Activated naive CD4-positive, alpha-beta T cell treated with anti-CD3 and anti-CD28 coated beads, Interleukin-2, amount 10 ng/mL, durations not matched to agents 7 days and 5 days (primary cell): Measurements from ENCODE around the gene GRAP2.
"Not testable (repeated sequence)": the region's sequence is repeated elsewhere in the genome, so short reads cannot be mapped to it uniquely, and the experiment has no call there.

Experiments used
- CTCF ChIA-PET: fragments of 350-600 bp; sonication (Branson Sonifier 250); formaldehyde crosslinking; loops from one replicate; lab custom pipeline; 2021; ENCODE audit warnings: antibody characterized with exemption; lab: Charles Lee
- DNase-seq: peaks from one replicate; pipeline ENCODE4 v3.0.0-alpha.2; 2020
- H3K27ac Mint-ChIP-seq: one replicate; pipeline ENCODE4 v1.8.0; 2021; ENCODE audit warnings: mild to moderate bottlenecking, moderate library complexity, mixed read lengths
- H3K27me3 Mint-ChIP-seq: one replicate; pipeline ENCODE4 v1.8.0; 2021; ENCODE audit warnings: mild to moderate bottlenecking, mixed read lengths
- H3K36me3 Mint-ChIP-seq: one replicate; pipeline ENCODE4 v1.8.0; 2021; ENCODE audit warnings: mixed read lengths
- H3K4me1 Mint-ChIP-seq: one replicate; pipeline ENCODE4 v1.8.0; 2021; ENCODE audit warnings: mixed read lengths
- H3K4me3 Mint-ChIP-seq: one replicate; pipeline ENCODE4 v1.8.0; 2021; ENCODE audit warnings: mild to moderate bottlenecking, moderate library complexity, mixed read lengths
- H3K9me3 Mint-ChIP-seq: one replicate; pipeline ENCODE4 v1.8.0; 2021; ENCODE audit warnings: mixed read lengths

Gene GRAP2

GRCh38 chr22:39880722-39881121 lies 20.2 kb upstream of the GRAP2 start:
- no peak for DNase-seq
- no peak overlapping the region for H3K27ac Mint-ChIP-seq
- H3K27me3 Mint-ChIP-seq: peaks cover 5% of the 10 kb centered on the region
- H3K9me3 Mint-ChIP-seq: no peaks in the 10 kb centered on the region
- H3K4me1 Mint-ChIP-seq: peaks cover 3% of the 10 kb centered on the region
- H3K4me3 Mint-ChIP-seq: no peak overlapping the region
- no peaks in the 10 kb centered on the region for H3K36me3 Mint-ChIP-seq
- CTCF ChIA-PET: no interaction called here

DNA sequence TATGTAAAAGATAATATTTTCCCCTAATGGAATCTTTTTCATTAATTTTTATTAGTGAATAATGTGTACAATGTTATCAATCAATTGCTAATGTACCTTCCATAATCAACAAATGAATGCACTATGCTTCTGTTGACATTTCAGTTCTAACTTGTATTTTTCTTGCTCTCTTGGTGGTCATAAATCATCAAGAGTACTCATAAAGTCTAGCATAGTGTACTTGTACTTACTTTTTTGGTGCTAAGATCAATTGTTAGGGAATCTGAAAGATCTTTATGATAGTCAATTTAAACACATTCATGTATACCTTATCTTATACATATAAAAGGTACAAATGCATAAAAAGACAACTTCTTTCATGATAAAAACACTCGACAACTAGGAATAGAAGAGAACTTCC lies 17.8 kb upstream of the GRAP2 start:
- CTCF ChIA-PET: interaction anchor here (1.1 kb wide), 1 partner anchor 50 kb away, joined by 4 read pairs; no protein-coding TSS in a partner anchor
- no peaks in the 10 kb centered on the region for H3K36me3 Mint-ChIP-seq
- no peak for DNase-seq
- no peak overlapping the region for H3K4me3 Mint-ChIP-seq
- H3K4me1 Mint-ChIP-seq: peaks cover 2% of the 10 kb centered on the region
- H3K27ac Mint-ChIP-seq: no peak overlapping the region
- peaks cover under 1% of the 10 kb centered on the region for H3K27me3 Mint-ChIP-seq
- H3K9me3 Mint-ChIP-seq: no peaks in the 10 kb centered on the region

DNA sequence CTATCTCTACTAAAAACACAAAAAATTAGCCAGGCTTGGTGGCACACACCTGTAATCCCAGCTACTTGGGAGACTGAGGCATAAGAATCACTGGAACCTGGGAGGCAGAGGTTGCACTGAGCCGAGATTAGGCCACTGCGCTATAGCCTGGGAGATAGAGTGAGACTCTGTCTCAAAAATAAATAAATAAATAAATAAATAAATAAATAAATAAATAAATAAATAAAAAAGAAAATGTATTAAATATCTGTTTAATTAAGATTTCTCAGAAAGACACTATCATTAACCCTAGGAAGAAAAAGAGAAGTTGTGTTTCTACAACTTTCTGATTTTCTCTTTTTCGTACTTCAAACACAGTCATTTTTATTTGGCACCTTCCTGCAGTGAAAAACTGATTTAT lies 11.0 kb upstream of the GRAP2 start:
- H3K27me3 Mint-ChIP-seq, H3K4me3 Mint-ChIP-seq, CTCF ChIA-PET, H3K9me3 Mint-ChIP-seq, H3K27ac Mint-ChIP-seq, H3K36me3 Mint-ChIP-seq, DNase-seq: not testable (repeated sequence)
- H3K4me1 Mint-ChIP-seq: peaks cover 21% of the 10 kb centered on the region

- peaks cover 21% of the 10 kb centered on the region for H3K4me1 Mint-ChIP-seq
- peaks cover 4% of the 10 kb centered on the region for H3K36me3 Mint-ChIP-seq
- CTCF ChIA-PET: no interaction called here
- H3K27ac Mint-ChIP-seq: peak within 1 kb of the TSS; percentile 25
- no peak within 1 kb of the TSS for H3K4me3 Mint-ChIP-seq
- no peaks in the 10 kb centered on the region for H3K9me3 Mint-ChIP-seq
- no peak for DNase-seq
- H3K27me3 Mint-ChIP-seq: peaks cover 4% of the 10 kb centered on the region
Observed at GRCh38 chr22:39893526-39893925, 7.4 kb upstream of the GRAP2 start, which contains the start of gene ENTHD1. TSS of gene ENTHD1 (minus strand) at chr22:39893760. CDS start at chr22:39887748, 6,012 bp downstream.

- Mint-ChIP-seq H3K27me3 (peaks cover 4% of the 10 kb centered on the region), H3K9me3 (no peaks in the 10 kb centered on the region), H3K27ac (no peak overlapping the region), H3K4me1 (peaks cover 29% of the 10 kb centered on the region), H3K36me3 (peaks cover 7% of the 10 kb centered on the region), H3K4me3 (no peak overlapping the region)
- CTCF ChIA-PET: no interaction called here
- DNase-seq: no peak
Observed at GRCh38 chr22:39894554-39895092, 6.3 kb upstream of the GRAP2 start.

GRCh38 chr22:39895682-39896081 lies 5.2 kb upstream of the GRAP2 start:
- no peak for DNase-seq
- CTCF ChIA-PET: interaction anchor here (1.0 kb wide), 1 partner anchor 129 kb away, joined by 3 read pairs; no protein-coding TSS in a partner anchor
- Mint-ChIP-seq H3K4me3 (no peak overlapping the region), H3K9me3 (no peaks in the 10 kb centered on the region), H3K27ac (no peak overlapping the region), H3K27me3 (peaks cover 4% of the 10 kb centered on the region), H3K4me1 (peaks cover 37% of the 10 kb centered on the region), H3K36me3 (peaks cover 8% of the 10 kb centered on the region)

GRCh38 chr22:39896313-39896996 lies 4.4 kb upstream of the GRAP2 start:
- no peak for DNase-seq
- CTCF ChIA-PET: no interaction called here
- H3K4me3 Mint-ChIP-seq: no peak overlapping the region
- H3K4me1 Mint-ChIP-seq: peaks cover 31% of the 10 kb centered on the region
- peaks cover 4% of the 10 kb centered on the region for H3K27me3 Mint-ChIP-seq
- H3K9me3 Mint-ChIP-seq: no peaks in the 10 kb centered on the region
- H3K27ac Mint-ChIP-seq: no peak overlapping the region
- H3K36me3 Mint-ChIP-seq: peaks cover 11% of the 10 kb centered on the region

DNA sequence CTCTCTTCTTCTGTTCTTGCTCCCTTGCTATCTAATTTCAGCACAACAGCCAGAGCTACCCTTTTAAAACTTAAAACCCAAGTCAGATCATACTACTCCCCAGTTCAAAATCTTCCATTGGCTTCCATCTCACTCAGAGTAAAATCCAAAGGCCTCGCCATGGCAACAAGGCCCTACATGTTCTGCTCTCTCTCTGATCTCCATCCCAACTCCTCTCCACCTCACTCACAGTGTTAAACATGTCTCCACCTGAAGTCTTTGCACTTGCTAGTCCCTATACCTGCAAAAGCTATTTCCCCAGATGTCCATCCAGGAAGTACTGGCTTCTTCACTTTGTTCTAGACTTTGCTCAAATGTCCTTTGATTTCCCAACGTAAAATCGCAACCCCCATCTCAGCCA lies 3.0 kb upstream of the GRAP2 start:
- Mint-ChIP-seq H3K36me3 (peaks cover 18% of the 10 kb centered on the region), H3K9me3 (no peaks in the 10 kb centered on the region), H3K27ac (no peak overlapping the region), H3K27me3 (peaks cover 4% of the 10 kb centered on the region), H3K4me3 (no peak overlapping the region), H3K4me1 (peaks cover 19% of the 10 kb centered on the region)
- CTCF ChIA-PET: no interaction called here
- DNase-seq: no peak

DNA sequence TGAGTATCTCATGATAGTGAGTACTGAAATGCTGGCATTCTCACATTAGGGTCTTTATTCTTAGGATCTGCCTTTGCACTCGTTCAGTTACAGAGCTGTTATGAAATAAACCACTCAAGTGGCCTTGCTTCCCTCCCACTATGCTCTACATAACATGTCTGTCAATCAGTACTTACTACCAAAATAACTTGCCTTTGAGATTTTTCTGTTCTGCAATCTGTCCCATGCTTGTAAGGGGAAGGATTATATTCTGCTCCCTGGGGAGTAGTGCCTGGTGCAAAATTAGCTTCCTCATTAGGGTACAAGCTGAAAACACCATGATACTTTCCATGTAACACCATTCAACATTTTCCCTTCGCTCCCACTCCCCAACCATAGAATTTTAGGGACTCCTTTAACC lies 1.9 kb upstream of the GRAP2 start:
- no peaks in the 10 kb centered on the region for H3K9me3 Mint-ChIP-seq
- peak overlapping the region; percentile 99 for H3K27ac Mint-ChIP-seq
- no peak overlapping the region for H3K4me3 Mint-ChIP-seq
- peaks cover 23% of the 10 kb centered on the region for H3K36me3 Mint-ChIP-seq
- CTCF ChIA-PET: interaction anchor here (1.1 kb wide), 1 partner anchor 66 kb away, joined by 4 read pairs; no protein-coding TSS in a partner anchor
- no peak for DNase-seq
- H3K27me3 Mint-ChIP-seq: no peaks in the 10 kb centered on the region
- peaks cover 16% of the 10 kb centered on the region for H3K4me1 Mint-ChIP-seq

GRCh38 chr22:39901565-39902146 lies 772 bp downstream of the GRAP2 start:
- H3K27ac Mint-ChIP-seq: peak overlapping the region; percentile 99

DNA sequence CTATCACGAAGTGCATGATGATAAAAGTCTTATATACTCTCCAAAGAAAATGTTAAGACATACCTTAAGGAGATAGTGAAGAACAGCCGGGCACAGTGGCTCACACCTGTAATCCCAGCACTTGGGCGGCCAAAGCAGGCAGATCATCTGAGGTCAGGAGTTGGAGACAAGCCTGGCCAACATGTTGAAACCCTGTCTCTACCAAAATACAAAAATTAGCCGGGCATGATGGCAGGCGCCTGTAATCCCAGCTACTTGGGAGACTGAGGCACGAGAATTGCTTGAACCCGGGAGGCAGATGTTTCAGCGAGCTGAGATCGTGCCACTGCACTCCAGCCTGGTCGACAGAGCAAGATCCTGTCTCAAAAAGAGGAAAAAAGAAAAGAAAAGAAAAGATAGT lies 3.1 kb downstream of the GRAP2 start:
- Mint-ChIP-seq H3K27ac (peak overlapping the region; percentile 84), H3K4me1 (peaks cover 45% of the 10 kb centered on the region), H3K4me3 (peak overlapping the region; percentile 94), H3K36me3 (peaks cover 44% of the 10 kb centered on the region)
- CTCF ChIA-PET: interaction anchor here (0.8 to 1.7 kb wide), 2 partner anchors 29 to 33 kb away, joined by 3 to 5 read pairs; no protein-coding TSS in a partner anchor
- not testable (repeated sequence) for DNase-seq, H3K27me3 Mint-ChIP-seq, H3K9me3 Mint-ChIP-seq

More at GRCh38 chr22:39901565-39902146, 772 bp downstream of the GRAP2 start:
- no peak for DNase-seq
- H3K4me1 Mint-ChIP-seq: peaks cover 28% of the 10 kb centered on the region
- H3K36me3 Mint-ChIP-seq: peaks cover 41% of the 10 kb centered on the region
- peak overlapping the region; percentile 94 for H3K4me3 Mint-ChIP-seq
- no peaks in the 10 kb centered on the region for H3K27me3 Mint-ChIP-seq
- H3K9me3 Mint-ChIP-seq: no peaks in the 10 kb centered on the region
- CTCF ChIA-PET: interaction anchor here (1.1 kb wide), 1 partner anchor 31 kb away, joined by 3 read pairs; no protein-coding TSS in a partner anchor

DNA sequence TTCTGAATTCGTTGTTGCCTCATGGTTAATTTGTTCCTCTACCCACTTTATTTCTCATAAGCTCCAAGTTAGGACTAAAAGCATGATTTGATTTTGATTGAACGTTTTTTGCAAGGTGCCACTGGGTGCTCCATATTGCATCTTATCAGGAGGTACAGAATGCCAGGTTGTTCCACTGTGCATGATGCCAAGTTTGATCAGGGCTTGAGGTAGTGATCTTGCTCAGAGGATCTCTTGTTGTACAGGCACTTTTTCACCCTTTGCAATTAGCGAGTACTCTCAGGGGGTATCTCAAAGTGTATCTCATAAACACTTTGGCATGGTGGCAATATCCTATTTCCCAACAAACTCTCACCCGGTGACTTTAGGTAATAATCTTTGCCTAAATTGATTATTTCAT lies 4.0 kb downstream of the GRAP2 start:
- H3K4me1 Mint-ChIP-seq: peaks cover 47% of the 10 kb centered on the region
- H3K4me3 Mint-ChIP-seq: peak overlapping the region; percentile 94
- H3K9me3 Mint-ChIP-seq: no peaks in the 10 kb centered on the region
- peak overlapping the region; percentile 84 for H3K27ac Mint-ChIP-seq
- no peak for DNase-seq
- H3K36me3 Mint-ChIP-seq: peaks cover 49% of the 10 kb centered on the region
- CTCF ChIA-PET: interaction anchor here (0.8 to 1.7 kb wide), 2 partner anchors 28 to 32 kb away, joined by 3 to 5 read pairs; no protein-coding TSS in a partner anchor
- no peaks in the 10 kb centered on the region for H3K27me3 Mint-ChIP-seq

DNA sequence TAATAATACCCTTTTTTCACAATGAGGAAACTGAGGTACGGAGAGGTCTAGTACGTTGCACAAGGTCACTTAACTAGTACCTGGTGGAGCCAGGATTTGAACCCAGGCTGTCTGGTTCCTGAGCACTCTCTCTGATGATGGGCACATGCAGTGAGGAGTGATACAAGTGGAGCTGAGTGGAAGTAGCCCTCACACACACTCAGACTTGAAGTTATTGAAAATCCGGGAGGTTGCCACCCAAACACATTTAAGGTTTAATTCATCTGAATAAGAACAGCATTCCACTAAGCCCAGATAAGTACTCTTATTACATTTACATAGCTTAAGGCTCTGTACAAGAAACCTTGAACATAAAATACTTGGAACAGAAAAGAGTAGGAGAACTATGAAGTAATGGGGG lies 4.8 kb downstream of the GRAP2 start:
- no peaks in the 10 kb centered on the region for H3K9me3 Mint-ChIP-seq
- CTCF ChIA-PET: interaction anchor here (0.6 to 2.6 kb wide), 4 partner anchors 11 to 371 kb away, joined by 3 to 10 read pairs (median 4); no protein-coding TSS in a partner anchor
- peak overlapping the region; percentile 94 for H3K4me3 Mint-ChIP-seq
- peaks cover 53% of the 10 kb centered on the region for H3K36me3 Mint-ChIP-seq
- peaks cover 50% of the 10 kb centered on the region for H3K4me1 Mint-ChIP-seq
- H3K27ac Mint-ChIP-seq: peak overlapping the region; percentile 84
- H3K27me3 Mint-ChIP-seq: no peaks in the 10 kb centered on the region
- DNase-seq: no peak

- peak overlapping the region; percentile 84 for H3K27ac Mint-ChIP-seq
- peaks cover 55% of the 10 kb centered on the region for H3K4me1 Mint-ChIP-seq
Observed at GRCh38 chr22:39906207-39906606, 5.3 kb downstream of the GRAP2 start.

More at GRCh38 chr22:39906207-39906606, 5.3 kb downstream of the GRAP2 start:
- Mint-ChIP-seq H3K9me3 (no peaks in the 10 kb centered on the region), H3K4me3 (peak overlapping the region; percentile 94), H3K36me3 (peaks cover 58% of the 10 kb centered on the region), H3K27me3 (no peaks in the 10 kb centered on the region)
- CTCF ChIA-PET: interaction anchor here (0.6 to 2.6 kb wide), 4 partner anchors 11 to 371 kb away, joined by 3 to 10 read pairs (median 4); no protein-coding TSS in a partner anchor
- DNase-seq: no peak
